DMS53 treated with DMSO at 0.1 percent for 48 hours (cell line): ENCODE data around the gene KLF1.
"Not testable (repeated sequence)": the region's sequence is repeated elsewhere in the genome, so short reads cannot be mapped to it uniquely, and the experiment has no call there.

ENCODE experiments used
- DNase-seq: peaks from one replicate; lab custom pipeline; 2025; ENCODE audit not compliant: unreplicated experiment; lab: John Stamatoyannopoulos, UW

Gene KLF1

DNA sequence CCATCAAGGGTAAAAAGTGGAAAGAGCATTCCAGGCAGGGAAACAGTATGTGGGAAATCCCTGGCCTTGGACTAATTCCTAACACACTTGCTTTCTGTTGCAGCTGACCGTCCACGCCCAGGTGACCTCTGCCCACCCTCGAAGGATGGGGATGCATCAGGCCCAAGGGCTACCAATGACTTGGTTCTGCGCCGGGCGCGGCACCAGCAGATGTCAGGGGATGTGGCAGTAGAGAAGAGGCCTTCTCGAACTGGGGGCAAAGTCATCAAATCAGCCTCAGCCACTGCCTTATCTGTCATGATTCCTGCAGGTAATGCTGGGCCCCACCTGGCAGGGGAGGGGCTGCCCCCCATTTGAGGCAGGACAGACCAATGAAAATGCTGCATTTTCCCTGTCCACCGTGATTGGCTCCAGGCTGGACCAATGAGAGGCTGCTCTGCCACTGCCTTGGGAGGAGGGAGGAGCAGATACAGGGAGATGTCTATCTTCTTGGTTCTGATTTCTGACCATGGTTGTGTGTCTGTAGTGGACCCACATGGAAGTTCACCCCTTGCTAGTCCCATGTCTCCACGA is 18.4 kb downstream of the KLF1 start:
- no peak for DNase-seq

DNA sequence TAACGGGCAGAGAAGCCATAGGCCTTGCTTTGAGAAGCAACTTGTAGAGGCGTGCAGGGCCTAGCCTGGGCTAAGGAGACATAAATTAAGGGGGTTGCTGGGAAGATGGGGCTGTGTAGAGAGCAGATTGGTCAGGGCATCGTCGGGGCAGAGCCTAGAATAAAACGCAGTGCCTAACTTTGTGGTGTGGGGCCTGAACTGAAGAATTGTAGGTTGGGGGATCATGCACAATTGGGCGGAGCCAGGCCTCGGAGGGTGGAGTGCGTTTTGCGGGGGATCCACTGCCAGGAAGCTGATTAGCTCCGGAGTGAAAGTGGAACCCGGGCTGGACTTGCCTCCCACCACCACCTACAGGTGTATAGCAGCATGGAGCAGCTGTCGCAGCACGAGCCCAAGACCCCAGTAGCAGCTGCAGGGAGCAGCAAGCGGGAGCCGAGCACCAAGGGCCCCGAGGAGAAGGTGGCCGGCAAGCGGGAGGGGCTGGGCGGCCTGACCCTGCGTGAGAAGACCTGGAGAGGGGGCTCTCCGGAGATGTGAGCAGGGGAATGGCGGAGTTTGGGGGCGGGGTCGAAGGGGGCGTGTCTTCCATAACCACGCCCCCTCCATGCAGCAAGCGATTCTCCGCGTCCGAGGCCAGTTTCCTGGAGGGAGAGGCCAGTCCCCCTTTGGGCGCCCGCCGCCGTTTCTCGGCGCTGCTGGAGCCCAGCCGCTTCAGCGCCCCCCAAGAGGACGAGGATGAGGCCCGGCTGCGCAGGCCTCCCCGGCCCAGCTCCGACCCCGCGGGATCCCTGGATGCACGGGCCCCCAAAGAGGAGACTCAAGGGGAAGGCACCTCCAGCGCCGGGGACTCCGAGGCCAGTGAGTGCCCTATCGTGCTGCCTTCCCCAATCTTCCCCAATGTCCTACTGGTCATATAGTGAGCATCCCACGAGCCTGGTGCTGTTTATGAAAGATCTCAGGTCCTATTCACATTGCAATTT is 19.6 kb downstream of the KLF1 start:
- DNase-seq = no peak

DNA sequence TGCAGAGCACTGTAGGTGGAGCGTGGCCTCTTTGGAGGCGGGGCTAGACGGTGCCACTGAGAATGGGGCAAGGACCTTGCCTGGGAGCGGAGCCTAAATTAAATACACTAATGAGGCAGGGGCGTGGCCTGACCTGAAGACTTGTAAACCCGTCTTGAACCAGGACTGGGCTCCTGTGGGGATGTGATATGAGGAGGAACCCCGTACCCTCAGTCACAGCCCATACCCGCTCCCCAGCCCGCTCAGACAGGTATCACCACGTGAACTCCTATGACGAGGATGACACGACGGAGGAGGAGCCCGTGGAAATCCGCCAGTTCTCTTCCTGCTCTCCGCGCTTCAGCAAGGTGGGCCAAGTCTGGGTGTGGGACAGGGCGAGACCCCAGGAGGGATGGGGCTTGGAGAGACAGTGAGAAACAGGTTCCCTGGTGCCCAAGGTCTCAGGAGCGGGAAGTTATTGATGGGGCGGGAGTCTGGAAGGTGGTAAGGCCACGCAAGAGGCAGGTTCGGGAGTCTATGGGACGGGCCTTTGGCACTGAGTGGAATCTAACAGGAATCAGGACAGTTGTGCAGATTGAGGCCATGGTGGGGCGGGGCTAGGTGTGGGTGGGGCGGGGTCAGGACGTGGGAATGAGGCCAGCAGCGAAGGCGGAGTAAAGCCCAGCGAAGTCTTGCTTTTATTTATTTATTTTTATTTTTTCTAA is 20.4 kb downstream of the KLF1 start:
- DNase-seq = no peak

DNA sequence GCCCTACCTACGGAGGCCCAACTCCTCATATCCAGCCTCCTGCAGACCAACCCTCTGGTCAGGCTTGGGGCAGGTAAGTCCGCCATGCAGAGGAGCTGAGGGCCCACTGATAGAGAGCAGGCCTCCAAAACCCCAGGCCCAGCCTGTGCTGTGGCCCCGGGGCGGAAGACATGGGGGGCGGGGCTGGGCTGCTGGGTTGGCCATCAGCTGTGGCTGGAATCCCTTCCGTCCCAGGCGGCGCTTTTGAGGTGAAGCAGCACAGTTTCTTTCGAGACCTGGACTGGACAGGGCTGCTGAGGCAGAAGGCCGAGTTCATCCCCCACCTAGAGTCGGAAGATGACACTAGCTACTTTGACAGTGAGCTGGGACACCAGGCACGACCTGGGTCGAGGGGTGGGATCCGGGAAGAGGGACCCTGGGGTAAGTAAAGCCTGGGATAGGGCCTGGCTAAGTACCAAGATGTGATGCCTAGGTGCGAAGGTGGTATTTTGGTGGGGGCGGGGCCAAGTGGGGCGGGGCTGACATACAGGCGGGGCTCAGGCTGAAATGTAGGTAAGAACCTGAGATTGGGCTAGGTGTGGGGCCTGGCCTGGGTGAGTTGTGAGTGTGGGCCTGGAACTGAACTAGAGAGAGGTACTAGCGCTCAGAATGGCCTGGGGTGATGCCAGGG is 21.1 kb downstream of the KLF1 start:
- no peak for DNase-seq

DNA sequence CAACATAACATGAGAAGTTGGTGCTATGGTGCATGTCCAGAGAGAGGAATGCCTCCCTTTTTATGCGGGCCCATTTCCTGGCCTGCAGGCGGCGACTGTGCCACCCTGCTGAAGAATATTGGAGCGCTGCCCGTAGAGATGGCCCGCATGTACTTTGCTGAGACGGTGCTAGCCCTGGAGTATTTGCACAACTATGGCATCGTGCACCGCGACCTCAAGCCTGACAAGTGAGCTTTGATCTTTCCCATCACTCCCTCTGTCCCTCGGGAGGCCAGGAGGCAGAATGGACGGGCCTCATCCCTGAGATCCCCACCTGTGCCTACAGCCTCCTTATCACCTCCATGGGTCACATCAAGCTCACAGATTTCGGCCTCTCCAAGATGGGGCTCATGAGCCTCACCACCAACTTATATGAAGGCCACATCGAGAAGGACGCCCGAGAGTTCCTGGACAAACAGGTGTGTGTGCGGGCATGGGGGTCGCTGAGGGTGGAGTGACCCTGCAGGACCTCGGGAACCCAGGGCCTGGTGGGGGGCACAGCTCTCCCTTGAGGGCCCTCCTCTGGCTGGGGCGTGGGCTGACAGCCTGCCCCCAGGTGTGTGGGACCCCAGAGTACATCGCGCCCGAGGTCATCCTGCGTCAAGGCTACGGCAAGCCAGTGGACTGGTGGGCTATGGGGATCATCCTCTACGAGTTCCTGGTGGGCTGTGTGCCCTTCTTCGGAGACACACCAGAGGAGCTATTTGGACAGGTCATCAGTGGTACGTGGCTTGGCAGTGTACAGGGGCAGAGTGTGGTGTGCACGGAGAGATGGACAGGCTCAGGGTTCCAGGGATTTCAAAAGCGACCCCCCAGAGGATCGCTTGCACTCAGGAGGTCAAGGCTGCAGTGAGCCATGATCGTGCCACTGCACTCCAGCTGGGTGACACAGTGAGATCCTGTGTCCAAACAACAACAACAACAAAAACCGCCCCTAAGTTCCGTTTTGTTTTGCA is 22.0 kb downstream of the KLF1 start:
- no peak for DNase-seq

DNA sequence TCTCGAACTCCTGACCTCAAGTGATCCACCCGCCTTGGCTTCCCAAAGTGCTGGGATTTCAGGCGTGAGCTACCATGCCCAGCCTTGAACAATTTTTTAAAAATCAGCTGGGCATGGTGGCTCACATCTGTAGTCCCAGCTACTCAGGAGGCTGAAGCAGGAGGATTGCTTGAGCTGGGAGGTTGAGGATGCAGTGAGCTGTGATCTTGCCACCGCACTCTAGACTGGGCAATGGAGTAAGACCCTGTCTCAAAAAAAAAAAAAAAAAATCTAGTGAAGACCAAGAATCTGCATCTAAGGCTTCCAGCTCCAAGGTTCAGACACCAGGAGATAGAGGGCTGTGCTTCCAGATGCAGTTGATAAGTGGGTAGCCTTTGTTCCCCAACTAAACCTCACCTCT is 22.9 kb downstream of the KLF1 start:
- no peak for DNase-seq

DNA sequence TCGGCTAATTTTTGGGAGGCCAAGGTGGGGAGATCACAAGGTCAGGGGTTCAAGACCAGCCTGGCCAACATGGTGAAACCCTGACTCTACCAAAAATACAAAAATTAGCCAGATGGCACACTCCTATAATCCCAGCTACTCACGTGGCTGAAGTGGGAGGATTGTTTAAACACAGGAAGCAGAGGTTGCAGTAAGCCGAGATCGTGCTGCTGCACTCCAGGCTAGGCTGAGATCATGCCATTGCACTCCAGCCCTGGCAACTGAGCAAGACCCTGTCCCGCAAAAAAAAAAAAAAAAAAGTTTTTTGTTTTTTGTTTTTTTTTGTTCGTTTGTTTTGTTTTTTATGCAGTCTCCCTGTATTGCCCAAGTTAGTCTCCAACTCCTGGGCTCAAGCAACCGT is 27.5 kb downstream of the KLF1 start:
- no peak for DNase-seq

DNA sequence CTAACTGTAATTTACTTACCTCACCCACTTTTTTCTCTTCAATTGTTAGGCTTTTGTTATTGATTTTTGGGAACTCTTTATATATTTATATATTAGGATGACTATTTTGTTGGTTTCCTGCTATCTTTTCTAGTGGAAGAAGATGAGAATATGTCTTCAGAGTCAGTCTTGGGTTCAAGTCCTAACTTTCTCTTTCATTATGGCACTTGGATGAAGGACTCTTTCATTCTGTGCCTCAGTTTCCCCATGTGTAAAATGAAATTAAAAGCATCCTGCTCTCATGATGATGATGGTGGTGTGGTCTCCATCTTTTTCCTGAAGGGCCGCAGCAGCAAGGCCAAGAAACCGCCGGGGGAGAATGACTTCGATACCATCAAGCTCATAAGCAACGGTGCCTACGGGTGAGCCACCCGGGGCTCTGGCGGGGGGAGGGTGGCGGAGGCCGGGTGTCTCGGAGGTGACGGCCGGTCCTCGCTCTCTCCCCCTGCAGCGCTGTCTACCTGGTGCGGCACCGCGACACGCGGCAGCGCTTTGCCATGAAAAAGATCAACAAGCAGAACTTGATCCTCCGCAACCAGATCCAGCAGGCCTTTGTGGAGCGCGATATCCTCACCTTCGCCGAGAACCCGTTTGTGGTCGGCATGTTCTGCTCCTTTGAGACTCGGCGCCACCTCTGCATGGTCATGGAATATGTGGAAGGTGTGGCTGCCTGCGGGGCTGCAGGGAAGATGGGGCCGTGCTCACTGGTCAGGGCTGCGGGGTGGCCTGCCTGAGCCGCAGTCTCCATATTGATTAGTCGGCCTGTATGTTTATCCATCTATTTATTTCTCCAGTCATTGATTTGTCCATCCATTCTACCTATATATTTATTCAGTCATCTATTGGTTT is 28.7 kb downstream of the KLF1 start:
- no peak for DNase-seq

DNA sequence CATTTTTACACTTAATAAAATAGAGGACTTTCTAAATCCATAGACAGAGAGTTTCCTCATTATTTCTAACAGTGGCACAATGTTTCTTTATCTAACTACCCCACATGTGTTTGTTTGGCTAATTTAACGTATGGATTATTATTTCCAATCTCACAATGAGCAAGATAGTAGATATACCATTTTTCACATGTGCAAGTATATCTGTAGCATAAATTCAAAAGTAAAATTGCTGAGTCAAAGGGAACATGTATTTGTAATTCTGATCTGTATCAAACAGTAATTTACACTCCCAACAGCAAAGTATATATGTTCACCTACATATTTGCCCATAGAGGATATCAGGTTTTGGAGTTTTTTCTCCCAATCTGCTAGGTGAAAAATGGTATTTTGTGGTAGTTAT is 30.3 kb downstream of the KLF1 start:
- no peak for DNase-seq

DNA sequence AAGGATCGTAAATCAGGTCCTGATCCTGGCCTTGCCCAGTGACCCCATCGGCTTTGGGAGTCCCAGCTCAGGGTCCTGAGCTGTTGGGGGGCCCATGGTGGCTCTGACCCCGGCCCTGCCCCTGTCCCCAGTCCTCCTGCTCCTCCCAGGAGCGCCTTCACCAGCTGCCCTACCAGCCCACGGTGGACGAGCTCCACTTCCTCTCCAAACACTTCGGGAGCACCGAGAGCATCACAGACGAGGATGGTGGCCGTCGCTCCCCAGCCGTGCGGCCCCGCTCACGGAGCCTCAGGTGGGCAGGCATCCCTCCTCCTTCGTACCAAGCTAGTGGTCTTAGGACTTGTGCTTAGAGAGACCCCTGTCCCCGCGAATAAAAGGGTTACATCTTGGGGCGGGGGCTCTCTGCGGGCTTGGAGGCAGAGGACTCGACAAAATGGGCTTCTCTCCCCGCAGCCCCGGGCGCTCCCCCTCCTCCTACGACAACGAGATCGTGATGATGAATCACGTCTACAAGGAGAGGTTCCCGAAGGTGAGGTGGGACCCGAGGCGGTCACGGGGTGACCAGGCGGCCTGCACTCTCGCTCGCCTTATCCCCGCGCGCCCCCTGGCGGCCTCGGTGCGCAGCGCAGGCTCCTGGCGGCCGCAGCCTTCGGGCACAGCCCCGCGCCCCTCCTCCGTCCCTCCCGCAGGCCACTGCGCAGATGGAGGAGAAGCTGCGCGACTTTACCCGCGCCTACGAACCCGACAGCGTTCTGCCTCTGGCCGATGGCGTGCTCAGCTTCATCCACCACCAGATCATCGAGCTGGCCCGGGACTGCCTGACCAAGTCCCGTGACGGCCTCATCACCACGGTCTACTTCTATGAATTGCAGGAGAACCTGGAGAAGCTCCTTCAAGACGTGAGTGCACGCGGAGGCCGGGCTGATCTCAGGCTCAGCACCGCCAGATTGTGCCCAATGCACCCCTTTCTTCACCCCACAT is 39.6 kb downstream of the KLF1 start:
- DNase-seq = peak; percentile 33

DNA sequence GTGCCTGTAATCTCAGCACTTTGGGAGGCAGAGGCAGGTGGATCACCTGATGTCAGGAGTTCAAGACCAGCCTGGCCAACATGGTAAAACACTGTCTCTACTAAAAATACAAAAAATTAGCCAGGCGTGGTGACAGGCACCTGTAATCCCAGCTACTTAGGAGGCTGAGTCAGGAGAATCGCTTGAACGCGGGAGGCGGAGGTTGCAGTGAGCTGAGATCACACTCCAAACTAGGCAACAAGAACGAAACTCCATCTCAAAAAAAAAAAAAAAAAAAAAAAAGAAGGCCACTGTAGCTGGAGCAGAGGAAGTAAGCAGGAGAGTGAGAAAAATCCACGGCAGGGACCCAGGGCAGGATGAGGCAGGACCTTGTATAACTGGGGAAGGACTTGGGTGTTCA is 40.4 kb downstream of the KLF1 start:
- DNase-seq = not testable (repeated sequence)

DNA sequence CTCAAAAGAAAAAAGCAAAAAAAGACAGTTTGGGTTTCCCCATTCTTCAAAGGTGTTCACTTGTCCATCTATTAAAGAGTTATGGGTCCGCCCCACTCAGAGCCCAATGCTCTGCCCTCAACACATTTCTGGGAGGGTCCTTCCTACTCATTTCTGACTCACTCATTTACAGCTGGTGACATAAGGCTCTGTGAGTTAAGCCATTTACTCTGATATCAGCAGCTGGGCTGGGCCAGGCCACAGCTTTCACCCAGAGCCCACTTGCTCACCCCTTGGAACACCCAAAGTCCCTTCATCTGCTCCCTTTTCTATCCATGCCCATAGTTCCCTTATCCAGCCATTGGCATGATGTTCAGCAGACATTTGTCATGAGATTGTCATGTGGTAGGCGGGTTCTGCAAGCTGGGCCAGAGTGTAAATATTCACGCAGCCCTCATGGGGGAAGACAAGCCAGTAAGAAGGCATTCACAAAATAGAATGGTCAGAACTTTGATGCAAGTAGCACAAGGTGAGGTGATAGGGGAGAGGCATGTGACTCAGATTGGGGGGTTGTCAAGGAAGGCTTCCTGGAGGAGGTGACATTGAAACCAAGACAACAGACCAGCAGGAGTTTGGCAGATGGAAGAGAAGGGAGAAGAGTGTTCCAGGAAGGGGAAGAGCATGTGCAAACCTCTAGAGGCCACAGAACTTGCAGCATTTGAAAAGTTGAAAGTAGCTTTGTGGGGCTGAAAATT is 42.8 kb downstream of the KLF1 start:
- no peak for DNase-seq

DNA sequence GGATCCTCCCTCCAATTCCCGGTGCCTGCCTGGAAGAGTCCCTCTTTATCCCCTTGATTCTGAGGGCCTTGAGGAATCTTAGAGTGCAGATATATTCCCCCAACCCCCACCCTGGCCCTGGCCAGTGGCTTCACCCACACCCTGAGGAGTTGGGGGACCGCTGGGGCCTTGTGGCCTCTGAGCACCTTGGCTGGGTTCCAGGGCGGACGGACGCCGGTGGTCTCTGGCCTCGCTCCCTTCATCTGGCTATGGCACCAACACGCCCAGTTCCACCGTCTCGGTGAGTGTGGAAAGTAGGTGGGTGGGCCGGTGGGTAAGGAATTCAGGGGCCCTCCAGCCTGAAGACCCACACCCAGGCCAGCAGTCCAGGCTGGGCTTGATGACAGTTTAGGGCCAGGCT is 43.7 kb downstream of the KLF1 start:
- DNase-seq = no peak

DNA sequence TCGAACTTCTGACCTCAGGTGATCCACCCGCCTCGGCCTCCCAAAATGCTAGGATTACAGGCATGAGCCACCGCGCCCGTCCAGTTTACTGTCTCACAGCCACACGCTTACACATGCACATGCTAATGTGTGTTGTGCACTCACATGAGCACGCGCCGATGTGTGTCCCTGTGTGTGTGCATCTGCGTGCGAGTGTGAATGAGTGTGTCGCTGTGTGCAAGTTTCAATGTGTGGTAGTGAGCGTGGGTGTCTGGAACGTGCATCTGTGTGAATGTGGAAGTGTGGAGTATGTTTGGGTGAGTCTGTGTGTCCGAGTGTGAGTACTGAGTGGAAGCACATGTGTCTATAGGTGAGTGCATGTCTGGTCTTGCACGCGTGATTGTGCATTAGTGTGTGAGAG is 44.5 kb downstream of the KLF1 start:
- DNase-seq = no peak

DNA sequence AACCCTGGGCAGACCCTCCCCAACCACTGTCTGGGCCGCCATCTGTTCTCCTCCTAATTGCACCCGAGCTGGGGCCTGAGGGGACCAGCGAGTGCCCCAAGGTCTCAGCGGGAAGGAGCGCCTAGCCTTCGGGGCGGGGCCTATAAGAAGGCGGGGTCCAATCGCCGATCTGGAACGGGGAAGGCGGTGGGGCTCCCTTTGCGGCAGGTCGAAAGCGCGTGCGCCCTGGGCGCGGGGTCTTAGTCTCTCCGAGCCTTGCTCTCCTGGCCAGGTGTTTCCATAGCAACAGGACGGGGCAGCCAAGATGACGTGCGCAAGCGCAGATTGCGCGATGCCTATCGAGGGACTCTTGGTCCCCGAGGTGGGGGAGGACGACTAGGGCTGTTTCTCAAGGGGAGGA is 45.9 kb downstream of the KLF1 start:
- DNase-seq = no peak

DNA sequence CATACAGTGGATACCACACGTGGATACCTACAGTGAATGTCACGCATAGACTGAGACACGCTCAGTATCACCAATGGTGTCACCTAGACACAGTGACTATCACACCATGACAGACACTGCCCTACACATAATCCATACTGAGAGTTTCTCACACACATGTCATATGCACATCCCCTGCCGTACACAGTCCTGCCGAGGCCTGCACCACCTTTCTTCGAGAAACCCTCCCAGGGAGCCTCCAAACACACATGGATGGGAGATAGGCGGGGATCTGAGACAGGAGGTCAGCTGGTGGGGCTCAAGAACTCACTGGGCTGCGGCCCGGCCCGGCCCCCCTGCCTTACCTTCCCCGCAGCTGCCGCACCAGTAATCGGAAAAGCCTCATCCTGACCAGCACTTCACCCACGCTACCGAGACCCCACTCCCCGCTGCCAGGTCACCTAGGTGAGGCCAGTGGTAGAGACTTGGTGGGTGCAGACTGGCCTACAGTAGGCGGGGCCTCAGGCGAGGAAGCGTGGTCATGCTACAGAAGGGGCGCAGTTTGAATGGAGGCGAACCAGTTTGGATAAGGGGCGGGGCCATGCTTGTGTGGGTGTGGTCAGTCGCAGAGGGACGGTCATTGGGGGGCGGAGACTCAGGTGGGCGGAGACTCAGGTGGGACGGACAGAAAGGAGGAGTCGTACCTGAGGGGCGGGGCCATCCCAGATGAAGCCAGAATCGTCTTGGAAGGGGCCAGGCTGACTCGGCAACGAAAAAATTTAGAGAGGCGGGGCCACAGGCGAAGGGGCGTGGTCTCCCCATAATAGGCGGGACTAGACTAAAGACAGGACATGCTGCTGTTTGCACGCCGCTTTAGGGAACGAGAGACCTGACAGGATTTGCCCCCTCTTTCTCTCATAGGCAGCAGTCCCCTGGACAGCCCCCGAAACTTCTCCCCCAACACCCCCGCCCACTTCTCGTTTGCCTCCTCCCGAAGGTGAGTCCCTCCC is 46.6 kb downstream of the KLF1 start:
- DNase-seq = no peak
